IPS-18c (cell line): ENCODE results near the gene CCT8L2.
"Not testable (repeated sequence)": the region's sequence is repeated elsewhere in the genome, so short reads cannot be mapped to it uniquely, and the experiment has no call there.

Source experiments
- H3K4me3 ChIP-seq: 2 replicates; pipeline ENCODE4 v1.7.0; 2013; ENCODE audit warnings: low read depth, mild to moderate bottlenecking, low read length, moderate library complexity; ENCODE audit not compliant: insufficient read depth
- H3K9me3 ChIP-seq: one replicate; pipeline ENCODE4 v1.6.1; 2013; ENCODE audit warnings: mild to moderate bottlenecking, low read length, moderate library complexity; ENCODE audit not compliant: control insufficient read depth, insufficient read depth

The CCT8L2 gene

GRCh38 chr22:16564837-16565584 is 27.6 kb downstream of the CCT8L2 start:
- H3K4me3 ChIP-seq, result not testable (repeated sequence)
- H3K9me3 ChIP-seq, result peaks cover 55% of the 10 kb centered on the region

GRCh38 chr22:16563555-16564520 is 28.8 kb downstream of the CCT8L2 start:
- Histone ChIP-seq H3K9me3 (peaks cover 61% of the 10 kb centered on the region), H3K4me3 (no peak overlapping the region)

GRCh38 chr22:16562711-16563554 is 29.7 kb downstream of the CCT8L2 start:
- Histone ChIP-seq H3K4me3 (no peak overlapping the region), H3K9me3 (peaks cover 62% of the 10 kb centered on the region)

- not testable (repeated sequence) for H3K4me3 ChIP-seq
- H3K9me3 ChIP-seq, result peaks cover 57% of the 10 kb centered on the region
These were observed 31.4 kb downstream of the CCT8L2 start for GRCh38 chr22:16561093-16561658.

- not testable (repeated sequence) for H3K4me3 ChIP-seq
- peaks cover 55% of the 10 kb centered on the region for H3K9me3 ChIP-seq
These were observed 32.0 kb downstream of the CCT8L2 start for GRCh38 chr22:16560651-16561050.

- peaks cover 54% of the 10 kb centered on the region for H3K9me3 ChIP-seq
- not testable (repeated sequence) for H3K4me3 ChIP-seq
These were observed 32.6 kb downstream of the CCT8L2 start for GRCh38 chr22:16559996-16560395.

DNA sequence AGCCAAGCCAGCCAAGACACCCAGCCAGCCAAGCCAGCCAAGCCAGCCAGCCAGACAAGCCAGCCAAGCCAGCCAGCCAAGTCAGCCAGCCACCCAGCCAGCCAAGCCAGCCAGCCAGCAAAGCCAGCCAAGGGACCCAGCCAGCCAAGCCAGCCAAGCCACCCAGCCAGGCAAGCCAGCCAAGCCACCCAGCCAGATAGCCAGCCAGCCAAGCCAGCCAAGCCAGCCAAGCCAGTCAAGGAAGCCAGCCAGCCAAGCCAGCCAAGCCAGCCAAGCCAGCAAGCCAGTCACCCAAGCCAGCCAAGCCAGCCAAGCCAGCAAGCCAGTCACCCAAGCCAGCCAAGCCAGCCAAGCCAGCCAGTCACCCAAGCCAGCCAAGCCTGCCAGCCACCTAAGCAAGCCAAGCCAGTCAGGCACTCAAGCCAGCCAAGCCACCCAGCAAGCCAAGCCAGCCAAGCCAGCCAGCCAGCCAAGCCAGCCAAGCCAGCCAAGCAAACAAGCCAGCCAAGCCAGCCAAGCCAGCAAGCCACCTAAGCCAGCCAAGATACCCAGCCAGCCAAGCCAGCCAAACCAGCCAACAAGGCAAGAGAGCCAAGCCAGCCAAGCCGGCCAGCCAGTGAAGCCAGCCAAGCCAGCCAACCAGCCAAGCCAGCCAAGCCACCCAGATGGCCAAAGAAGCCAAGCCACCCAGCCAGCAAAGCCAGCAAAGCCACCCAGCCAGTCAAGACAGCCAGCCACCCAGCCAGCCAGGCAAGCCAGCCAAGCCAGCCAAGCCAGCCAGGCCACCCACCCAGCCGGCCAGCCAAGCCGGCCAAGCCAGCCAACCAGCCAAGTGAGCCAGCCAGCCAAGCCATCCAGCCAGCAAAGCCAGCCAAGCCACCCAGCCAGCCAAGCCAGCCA is 33.3 kb downstream of the CCT8L2 start:
- Histone ChIP-seq H3K9me3 (peaks cover 48% of the 10 kb centered on the region), H3K4me3 (no peak overlapping the region)

DNA sequence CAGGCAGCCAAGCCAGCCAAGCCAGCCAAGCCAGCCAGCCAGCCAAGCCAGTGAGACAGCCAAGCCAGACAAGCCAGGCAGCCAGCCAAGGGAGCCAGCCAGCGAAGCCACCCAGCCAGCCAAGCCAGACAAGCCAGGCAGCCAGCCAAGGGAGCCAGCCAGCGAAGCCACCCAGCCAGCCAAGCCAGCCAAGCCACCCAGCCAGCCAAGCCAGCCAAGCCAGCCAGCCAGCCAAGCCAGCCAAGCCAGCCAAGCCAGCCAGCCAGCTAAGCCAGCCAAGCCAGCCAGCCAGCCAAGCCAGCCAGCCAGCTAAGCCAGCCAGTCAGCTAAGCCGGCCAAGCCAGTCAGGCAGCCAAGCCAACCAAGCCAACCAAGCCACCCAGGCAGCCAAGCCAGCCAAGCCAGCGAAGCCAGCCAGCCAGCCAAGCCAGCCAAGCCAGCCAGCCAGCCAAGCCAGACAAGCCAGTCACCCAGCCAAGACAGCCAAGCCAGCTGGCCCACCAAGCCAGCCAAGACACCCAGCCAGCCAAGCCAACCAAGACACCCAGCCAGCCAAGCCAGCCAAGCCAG is 34.1 kb downstream of the CCT8L2 start:
- peaks cover 41% of the 10 kb centered on the region for H3K9me3 ChIP-seq
- H3K4me3 ChIP-seq, result not testable (repeated sequence)

DNA sequence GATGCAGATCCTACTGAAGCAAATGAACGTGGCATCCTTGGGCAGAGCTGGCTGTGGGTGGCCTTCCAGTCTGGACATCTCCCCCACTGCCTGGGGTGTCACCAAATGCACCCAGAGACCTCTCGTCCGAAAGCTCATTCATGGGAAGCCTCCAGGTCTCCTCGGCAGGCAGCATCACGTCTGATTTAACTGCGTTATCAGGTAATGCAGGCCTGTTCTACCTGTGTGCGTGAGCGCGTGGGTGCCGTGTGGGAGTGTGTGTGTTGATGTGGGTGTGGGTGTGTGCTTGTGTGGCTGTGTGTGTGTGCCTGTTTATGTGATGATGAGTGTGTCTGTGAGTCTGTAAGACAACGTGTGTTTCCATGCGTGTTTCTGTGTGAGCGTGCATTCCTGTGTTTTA is 35.1 kb downstream of the CCT8L2 start:
- H3K9me3 ChIP-seq, result peaks cover 33% of the 10 kb centered on the region
- H3K4me3 ChIP-seq, result not testable (repeated sequence)

GRCh38 chr22:16555077-16555994 is 37.3 kb downstream of the CCT8L2 start:
- H3K9me3 ChIP-seq, result peaks cover 17% of the 10 kb centered on the region
- H3K4me3 ChIP-seq, result not testable (repeated sequence)

GRCh38 chr22:16543310-16543709 is 49.3 kb downstream of the CCT8L2 start:
- H3K9me3 ChIP-seq, H3K4me3 ChIP-seq: not testable (repeated sequence)
